Fibroblast of gingiva (primary cell): Measurements from ENCODE around the gene NGEF.

ENCODE experiments used
- DNase-seq: peaks from one replicate; pipeline ENCODE4 v3.0.0-alpha.2; 2011; ENCODE audit warnings: low read depth

Gene NGEF

DNA sequence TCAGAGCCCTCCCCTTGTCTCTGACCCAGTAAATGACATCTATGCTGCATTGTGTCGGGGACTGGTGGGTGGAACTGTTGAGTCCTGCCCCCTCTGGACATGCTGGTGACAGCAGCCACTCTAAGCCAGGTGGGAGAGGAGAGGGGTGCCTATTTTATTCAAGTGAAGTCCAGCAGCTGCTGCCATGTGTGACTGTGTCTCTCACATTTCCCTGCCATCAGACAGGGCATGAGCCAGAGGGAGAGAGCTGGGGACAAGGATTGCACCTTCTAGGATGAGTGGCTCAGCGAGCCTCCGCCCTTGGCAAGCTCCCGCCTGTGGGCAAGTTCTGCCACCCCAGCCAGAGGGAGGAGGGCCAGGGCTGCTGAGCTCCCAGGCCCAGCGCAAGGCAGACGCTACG is 13.7 kb downstream of the NGEF start:
- DNase-seq: no peak

DNA sequence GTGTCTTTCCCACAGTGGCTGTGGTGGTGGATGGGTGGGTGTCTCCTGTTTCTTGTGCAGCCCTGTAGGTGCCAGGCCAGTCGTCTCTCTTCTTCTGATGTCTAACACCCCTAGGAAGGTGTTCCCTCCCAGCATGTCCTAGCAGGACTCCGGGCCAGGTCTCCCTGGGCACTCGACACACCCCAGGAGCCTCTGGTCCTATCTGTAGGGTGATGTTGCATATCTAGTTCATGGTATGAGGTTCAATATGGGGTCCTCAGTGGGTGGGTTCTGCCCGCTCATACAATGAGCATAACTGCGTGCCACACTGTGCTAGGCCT is 14.4 kb downstream of the NGEF start:
- no peak for DNase-seq

DNA sequence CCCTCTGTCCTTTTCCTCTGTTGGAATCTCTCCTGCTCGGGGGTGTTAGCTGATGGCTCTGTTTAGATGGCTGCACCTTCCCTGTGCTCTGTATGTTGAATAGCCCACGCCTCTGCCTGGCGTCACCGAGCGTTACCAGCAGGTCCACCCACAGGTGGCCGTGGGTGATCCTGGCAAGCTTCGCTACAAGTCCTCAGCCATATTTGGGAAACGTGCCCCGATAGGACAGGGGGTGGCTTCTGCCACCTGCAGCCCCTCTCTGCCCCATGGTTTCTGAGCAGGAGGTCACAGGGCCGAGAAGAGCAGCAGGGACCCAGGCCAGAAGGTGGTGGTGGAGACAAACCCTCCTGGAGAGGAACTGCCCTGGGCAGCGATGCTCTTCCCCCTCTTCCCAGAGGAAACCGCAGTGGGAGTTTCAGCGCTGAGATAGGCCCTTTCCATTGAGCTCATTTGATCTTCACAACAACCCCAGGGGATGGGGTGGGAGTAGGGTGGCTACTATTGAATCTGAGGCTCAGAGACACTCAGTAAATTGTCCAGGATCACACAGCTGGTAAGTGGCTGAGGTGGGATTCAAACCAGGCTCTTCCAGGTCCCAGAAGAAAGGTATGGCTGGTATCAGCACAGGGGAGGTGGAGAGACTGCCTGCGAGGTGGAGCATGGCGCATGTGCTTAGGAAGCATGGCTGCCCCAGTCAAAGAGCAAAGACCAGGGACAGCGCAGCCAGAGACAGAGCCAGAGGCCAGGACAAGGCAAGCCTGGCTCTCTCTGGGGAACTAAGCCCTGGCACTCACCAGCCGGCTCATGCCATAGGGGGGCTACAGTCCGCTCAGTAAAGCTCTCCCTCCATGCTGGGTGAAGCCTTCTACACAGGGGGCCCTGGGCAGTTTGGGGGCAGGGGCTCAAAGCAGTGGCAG is 15.0 kb downstream of the NGEF start:
- DNase-seq: no peak

DNA sequence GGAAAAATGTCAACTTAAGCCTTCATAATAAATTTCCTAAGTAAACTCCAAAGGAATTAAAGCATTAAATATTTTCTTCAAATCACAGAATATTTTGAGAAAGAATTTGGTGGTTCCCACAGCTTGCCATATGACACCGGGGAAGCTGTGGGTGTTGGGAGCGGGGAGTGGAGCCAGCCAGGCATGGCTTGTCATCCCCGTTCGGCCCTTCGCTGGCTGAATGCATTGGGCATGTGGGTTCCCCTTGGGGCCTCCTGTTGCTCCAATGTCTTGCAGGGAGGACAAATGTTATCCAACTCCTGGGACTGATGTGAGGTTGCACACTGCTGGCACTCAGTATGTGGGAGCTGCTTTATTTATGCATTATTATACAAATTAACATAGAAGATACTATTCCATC is 18.6 kb downstream of the NGEF start:
- DNase-seq: no peak

DNA sequence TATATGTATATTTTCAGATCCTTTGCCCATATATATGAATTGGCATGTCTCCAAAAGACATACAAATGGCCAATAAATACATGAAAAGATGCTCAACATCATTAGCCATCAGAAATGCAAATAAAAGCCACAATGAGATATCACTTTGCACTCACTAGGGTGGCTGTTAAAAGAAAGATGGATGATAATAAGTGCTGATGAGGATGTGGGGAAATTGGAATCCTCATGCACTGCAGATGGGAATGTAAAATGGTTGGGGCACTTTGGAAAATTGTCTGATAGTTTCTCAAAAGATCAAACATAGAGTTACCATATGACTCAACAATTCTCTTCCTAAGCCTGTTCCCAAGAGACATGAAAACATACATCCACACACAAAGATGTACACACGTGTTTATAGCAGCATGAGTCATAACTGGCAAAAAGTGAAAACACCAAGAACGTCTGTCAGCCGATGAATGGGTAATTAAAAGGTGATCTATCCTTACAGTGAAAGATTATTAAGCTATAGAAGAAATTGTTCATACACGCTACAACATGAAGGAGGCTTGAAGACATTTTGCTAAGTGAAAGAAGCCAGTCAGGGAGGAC is 19.7 kb downstream of the NGEF start:
- DNase-seq: no peak

GRCh38 chr2:232986155-232986554 is 26.9 kb downstream of the NGEF start:
- DNase-seq: no peak

DNA sequence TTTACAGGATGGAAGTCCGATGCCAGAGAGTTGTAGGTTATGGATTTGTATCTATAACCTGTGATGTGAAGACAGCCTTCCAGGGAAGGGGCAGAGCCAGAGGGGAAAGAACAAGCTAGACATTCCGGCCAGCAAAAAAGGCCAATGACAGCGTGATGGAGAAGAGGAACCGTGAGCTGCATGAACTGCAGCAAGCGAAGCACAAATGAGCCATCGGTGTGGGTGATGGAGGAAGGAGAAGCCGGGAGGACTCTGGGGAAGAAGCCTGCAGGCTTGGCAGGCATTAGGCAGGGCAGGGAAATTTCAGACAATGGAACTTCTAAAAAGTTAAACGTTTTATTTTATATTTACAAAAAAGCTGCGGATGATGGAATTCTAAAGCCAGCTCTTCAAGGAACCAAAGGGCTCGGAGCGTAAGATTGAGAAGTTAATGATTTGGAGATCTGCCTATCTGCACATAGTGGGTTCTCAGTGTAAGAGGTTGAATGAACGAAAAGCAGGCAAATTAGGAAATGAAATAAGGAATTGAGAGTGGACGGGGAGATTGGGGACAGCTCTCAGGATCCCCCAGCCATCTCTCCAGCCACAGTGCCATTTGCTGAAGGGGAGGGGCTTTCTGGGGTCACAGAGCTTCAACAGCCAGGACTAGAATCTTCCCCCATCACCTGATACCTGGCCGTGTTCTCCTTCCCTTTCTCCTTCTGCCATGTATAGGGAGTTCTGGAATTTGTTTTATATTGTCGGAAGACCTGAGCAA is 28.4 kb downstream of the NGEF start:
- DNase-seq: no peak

DNA sequence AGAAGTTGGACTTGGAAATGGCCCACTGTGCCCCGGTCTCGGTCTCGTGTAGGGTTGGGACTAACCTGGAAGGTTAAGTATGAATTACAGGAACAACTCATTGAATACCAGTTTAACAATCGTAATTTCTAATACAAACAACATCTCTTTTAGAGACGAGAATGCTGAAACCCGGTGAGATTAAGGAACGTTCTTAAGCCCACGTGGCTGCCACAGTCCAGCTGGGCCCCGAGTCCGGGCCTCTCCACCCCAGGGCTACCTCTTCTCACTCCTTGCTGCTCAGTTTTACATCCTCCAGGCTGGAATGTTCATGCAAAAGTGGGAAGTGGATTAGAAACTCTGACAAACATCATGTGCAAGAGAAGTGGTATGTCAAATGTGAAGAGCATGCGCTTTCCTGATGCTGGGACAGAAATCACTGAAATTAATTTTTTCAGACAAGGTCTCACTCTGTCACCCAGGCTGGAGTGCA is 29.4 kb downstream of the NGEF start:
- no peak for DNase-seq

- DNase-seq: no peak
Observed at GRCh38 chr2:232982926-232983668, 30.0 kb downstream of the NGEF start.

DNA sequence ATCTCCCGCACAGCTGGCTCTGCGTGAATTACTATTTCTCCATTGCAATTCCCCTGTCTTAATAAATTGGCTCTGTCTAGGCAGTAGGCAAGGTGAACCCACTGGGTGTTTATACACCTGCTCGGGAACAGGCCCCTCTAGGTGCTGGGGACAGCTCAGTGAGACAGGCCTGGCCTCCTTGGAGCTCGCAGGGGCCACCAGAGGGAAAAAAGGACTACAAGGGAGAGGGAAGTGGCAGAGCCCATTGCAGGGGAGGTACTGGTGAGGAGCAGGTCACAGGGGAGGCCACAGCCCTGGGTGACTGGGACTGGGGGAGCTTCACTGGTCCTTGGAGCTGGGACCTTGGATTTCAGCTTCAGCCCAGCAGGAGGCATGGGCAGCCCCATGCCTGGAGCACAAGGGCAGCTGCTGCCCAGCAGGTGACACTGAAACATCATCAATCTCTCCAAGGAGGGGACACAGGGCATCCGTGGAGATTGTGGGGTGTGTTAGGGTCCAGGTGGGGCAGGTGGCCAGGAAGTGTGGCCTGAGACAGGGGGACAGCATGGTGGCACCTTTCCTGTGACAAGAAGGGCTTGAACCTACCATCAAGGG is 31.2 kb downstream of the NGEF start:
- no peak for DNase-seq

DNA sequence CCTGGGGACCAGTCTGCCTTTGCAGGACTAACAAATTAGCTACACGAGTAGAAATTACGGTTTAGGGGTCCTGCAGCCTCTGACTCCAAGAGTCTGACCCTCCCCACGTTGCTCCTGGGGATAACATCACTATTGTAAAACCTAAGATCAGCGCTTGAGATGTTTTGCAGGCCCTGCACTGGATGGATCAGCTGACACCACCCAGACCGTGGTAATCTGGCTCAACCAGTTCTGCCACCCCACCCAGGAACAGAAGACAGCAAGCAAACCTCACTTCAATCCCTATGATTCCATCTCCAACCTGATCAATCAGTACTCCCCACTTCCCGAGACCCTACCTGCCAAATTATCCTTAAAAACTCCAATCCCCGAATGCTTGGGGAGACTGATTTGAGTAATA is 31.7 kb downstream of the NGEF start:
- DNase-seq: no peak

DNA sequence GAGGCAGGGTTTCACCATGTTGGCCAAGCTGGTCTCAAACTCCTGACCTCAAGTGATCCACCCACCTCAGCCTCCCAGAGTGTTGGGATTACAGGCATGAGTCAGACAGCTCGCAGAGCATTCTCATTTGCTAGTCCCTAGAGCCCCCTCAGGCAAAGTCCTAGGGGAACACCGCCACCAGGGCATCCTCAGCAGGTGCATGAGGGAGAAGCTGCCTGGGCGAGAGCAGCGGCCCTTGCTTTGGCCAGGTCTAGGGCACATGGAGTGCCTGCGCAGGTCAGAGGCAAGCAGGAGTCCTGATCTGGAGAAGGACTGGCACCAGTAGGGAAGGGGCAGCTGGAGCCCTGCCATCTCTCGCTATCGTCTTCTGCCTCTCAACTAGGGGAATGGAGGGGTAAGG is 32.4 kb downstream of the NGEF start:
- no peak for DNase-seq

DNA sequence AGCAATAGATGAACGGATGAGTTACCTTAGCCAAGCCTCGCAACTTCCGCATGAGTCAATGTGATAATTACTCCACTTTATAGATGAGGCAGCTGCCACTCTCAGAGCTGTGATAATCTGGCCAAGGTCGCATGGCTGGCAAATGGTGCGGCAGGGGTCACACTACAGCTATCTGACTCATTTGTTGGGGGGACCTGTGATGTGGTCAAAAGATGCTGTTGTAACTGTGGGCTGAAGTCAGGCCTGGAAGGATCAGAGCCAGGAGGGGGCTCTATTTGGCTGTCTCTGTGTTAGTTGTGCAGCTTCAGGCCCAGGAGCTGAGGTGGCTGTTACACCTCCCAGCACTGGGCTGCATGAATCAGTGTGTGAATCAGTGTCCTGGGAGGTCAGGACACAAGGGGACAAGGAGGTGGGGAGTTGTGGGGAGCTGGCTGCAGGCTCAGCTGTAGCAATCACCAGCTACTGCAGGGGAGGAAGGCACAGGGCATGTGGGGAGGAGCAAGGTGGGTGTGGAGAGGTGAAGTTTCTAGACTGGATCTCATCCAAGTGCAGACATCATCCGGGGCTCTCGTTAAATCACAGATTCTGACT is 33.1 kb downstream of the NGEF start:
- no peak for DNase-seq

DNA sequence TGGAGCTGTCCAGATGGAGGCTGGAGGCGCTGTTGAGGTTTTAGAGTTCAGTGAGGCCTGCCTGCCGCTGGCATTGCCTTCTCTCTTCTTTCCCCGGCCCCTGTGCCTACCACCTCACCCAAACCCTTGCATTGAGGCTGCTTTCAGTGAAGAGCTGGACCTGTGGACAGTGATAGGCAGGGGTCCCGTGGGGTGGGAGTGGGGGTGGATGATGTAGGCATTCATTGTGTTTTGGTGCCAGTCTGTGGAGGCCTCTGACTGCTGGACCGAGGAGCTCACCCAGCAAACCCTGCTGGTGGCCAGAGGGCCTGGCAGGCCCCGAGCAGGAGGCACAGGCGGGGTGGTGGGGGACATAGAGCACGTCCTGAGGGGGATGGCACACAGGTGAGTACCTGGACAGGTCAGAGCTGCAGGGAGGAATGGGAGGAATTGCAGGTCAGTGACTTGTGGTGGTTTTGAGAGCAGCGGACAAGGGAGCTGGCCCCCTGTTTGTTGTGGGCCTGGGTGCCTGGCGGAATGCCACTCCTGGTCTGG is 35.6 kb downstream of the NGEF start:
- no peak for DNase-seq

DNA sequence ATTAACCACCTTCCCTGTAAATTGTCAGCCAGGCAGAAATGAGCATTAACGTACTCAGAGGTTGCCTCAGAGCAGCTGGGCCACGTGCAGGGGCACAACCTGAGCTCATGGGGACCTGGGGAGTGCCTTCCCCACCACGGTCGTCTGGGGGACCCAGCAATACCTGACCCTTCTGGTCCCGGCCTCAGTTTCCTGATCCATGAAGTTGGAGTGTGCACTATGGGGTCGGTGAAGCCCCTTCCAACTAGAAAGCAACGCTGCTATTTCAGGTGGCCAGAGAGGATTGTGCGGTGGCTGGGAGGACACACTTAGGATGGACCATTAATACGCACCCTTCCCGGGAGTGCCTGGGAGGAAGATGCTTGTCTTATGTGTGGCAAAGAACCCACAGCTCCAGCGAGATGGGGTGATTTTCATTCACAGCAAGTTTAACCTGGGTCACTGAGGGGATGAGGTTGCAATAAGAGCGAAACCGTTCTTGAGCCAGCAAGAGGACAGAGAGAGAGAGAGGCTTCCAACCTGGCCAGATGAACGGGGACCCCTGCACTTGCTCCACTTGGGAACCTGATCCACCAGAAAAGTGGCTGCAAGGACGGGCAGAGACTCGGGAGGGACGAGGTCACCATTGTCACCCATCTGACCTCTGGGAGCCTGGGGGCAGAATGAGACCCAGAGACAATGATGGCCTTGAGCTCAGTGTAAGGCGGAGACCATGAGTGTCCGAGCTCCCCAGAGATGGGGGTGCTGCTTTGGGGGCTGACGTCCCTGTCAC is 36.2 kb downstream of the NGEF start:
- no peak for DNase-seq

DNA sequence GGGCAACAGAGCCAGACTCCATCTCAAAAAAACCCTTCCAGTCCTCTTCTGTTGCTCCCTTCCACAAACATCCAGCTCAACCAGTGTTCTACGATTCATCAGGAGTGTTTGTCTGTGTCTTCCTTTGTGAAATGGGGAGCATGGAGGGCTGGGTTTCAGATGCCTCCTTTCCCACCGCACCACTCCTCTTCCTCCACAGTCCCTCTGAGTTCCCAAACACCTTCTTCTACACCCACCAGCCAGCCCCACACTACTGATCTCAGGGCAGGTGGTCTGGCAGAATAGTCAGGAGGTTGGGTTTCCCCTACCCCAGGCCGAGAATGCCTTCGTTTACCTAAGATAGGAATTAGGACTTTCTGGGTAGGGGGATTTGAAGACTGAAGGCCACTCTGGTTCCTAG is 36.9 kb downstream of the NGEF start:
- DNase-seq: no peak

DNA sequence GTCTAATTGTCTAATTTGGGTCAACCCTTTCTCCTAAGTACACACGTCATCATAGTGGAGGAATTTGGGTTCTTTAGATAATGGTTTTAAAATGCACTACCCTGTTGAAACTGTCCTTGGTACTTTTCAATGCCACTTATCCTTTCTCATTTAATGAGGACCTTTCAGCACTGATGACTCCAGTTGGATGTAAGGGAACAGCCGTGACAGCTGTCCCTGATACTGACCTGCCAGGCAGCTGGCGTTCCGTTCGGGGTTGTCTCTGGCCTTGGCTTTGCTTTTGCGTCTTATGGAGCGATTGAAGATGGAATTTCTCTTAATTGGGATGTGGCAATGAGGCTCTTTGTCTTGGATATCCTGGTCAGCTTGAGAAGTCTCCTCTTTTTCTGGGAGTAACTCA is 38.7 kb downstream of the NGEF start:
- DNase-seq: no peak

- no peak for DNase-seq
Observed at GRCh38 chr2:232973796-232974195, 39.3 kb downstream of the NGEF start.

GRCh38 chr2:232973011-232973735 is 39.9 kb downstream of the NGEF start:
- DNase-seq: no peak

DNA sequence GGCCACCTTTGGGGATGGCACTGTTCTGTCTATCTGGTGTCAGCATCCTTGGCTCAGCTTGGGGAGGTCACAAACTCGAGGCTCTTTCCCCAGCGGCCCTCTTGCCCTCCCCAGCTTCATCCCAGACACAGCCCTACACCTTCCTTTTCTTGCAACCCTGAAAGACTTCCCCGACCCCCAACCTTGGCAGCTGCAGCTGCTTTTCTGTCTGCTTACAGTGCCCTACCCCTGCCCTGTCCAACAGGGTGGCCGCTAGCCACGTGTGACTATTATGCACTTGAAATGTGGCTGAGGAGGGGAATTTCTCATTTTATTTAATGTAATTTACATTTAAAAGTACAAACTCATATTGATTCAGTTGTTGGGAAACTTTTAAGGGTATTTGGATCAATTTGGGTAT is 41.3 kb downstream of the NGEF start:
- DNase-seq: no peak
